ENCODE measurements around the gene CHRM1. TPM values are rescaled to one million over a fixed set of nuclear protein-coding genes. Genes with fewer than 3 reads are reported as not detected.
"Not testable (repeated sequence)": the region's sequence is repeated elsewhere in the genome, so short reads cannot be mapped to it uniquely, and the experiment has no call there.

The CHRM1 gene, protein sequence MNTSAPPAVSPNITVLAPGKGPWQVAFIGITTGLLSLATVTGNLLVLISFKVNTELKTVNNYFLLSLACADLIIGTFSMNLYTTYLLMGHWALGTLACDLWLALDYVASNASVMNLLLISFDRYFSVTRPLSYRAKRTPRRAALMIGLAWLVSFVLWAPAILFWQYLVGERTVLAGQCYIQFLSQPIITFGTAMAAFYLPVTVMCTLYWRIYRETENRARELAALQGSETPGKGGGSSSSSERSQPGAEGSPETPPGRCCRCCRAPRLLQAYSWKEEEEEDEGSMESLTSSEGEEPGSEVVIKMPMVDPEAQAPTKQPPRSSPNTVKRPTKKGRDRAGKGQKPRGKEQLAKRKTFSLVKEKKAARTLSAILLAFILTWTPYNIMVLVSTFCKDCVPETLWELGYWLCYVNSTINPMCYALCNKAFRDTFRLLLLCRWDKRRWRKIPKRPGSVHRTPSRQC
- not detected for total RNA-seq

DNA sequence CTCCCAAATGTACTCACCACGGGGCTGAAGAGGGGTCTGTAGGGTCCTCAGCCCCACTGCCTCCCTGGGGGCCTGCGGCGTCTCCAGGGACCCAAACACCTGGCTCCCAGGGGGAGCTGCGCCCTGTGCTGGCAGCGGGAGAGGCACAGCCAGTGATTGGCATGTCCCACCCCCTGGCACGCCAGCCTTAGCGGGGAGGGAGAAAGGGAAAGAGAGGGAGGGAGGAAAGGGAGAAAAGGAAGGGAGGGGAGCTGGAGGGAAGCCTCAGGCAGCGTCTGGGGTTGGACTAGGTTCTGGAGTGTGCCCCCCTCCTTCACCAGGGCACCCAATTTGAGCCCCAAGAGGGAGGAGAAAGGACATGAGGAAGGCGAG lies at the start of gene CHRM1:
Gene CHRM1, minus strand, starts transcription at position 163 of the 372 bp plus-strand sequence. CDS start 10,263 bp downstream, outside the sequence.
- Histone ChIP-seq H3K4me1 (ENCODE audit: insufficient read depth, low read length) (peaks cover 20% of the 10 kb centered on the region), H3K9me3 (ENCODE audit: low read depth, low read length) (no peaks in the 10 kb centered on the region), H3K4me3 (ENCODE audit: low read length) (no peak within 1 kb of the TSS), H3K27me3 (ENCODE audit: insufficient read depth, low read length) (peaks cover 35% of the 10 kb centered on the region)

DNA sequence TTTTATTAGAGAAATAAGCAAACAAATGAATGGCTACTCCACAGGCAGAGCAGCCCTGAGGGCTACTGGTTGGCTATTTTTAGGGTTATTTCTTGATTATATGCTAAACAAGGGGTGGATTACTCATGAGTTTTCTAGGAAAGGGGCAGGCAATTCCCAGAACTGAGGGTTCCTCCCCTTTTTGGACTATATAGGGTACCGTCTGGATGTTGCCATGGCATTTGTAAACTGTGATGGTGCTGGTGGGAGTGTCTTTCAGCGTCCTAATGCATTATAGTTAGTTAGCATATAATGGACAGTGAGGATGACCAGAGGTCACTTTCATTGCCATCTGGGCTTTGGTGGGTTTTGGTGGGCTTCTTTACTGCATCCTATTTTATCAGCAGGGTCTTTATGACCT lies 44.4 kb upstream of the CHRM1 start:
- Histone ChIP-seq H3K27me3 (ENCODE audit: insufficient read depth, low read length) (peaks cover 6% of the 10 kb centered on the region), H3K9me3 (ENCODE audit: low read depth, low read length) (no peaks in the 10 kb centered on the region), H3K4me3 (ENCODE audit: low read length) (no peak overlapping the region), H3K4me1 (ENCODE audit: insufficient read depth, low read length) (no peaks in the 10 kb centered on the region)

DNA sequence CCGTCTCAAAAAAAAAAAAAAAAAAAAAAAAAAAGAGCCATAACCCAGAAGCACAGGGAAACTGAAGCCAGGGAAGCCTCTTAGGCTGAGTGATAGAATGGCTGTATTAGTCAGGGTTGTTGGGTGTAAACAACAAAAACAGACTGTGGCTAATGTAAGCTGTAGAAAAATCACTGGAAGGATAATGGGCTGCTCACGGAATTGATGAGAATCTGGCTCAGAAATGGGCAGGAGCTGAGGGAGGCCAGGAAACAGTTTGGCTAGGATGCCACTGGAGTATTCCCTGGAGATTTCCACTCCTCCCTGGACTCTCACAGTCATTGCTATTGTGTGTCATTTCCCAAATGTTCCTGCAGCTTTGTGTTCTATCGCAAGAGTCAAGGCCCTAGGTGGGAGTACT lies 41.2 kb upstream of the CHRM1 start:
- H3K27me3 ChIP-seq (ENCODE audit: insufficient read depth, low read length): no peaks in the 10 kb centered on the region
- no peaks in the 10 kb centered on the region for H3K9me3 ChIP-seq (ENCODE audit: low read depth, low read length)
- no peaks in the 10 kb centered on the region for H3K4me1 ChIP-seq (ENCODE audit: insufficient read depth, low read length)
- H3K4me3 ChIP-seq (ENCODE audit: low read length): no peak overlapping the region

DNA sequence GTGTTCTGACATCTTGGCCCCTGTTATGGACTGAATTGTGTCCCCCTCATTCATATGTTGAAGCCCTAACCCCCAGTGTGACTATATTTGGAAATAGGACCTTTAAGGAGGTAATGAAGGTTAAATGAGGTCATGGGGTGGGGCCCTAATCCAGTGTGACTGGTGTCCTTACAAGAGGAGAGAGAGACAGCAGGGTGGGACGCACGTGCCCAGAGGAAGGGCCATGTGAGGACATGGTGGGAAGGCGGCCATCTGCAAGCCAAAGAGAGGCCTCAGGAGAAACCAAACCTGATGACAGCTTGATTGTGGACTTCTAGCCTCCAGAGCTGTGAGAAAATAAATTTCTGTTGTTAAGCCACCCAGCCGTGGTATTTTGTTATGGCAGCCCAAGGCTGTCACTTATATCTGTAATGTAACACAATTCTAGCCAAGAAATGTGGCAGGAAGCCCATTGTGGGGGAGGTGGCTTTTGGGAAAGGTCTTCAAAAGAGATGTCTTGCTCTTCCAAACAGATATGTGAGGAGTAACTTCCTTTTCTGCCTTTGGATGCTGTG lies 39.9 kb upstream of the CHRM1 start:
- H3K4me1 ChIP-seq (ENCODE audit: insufficient read depth, low read length): no peaks in the 10 kb centered on the region
- H3K9me3 ChIP-seq (ENCODE audit: low read depth, low read length): no peaks in the 10 kb centered on the region
- no peak overlapping the region for H3K4me3 ChIP-seq (ENCODE audit: low read length)
- no peaks in the 10 kb centered on the region for H3K27me3 ChIP-seq (ENCODE audit: insufficient read depth, low read length)

DNA sequence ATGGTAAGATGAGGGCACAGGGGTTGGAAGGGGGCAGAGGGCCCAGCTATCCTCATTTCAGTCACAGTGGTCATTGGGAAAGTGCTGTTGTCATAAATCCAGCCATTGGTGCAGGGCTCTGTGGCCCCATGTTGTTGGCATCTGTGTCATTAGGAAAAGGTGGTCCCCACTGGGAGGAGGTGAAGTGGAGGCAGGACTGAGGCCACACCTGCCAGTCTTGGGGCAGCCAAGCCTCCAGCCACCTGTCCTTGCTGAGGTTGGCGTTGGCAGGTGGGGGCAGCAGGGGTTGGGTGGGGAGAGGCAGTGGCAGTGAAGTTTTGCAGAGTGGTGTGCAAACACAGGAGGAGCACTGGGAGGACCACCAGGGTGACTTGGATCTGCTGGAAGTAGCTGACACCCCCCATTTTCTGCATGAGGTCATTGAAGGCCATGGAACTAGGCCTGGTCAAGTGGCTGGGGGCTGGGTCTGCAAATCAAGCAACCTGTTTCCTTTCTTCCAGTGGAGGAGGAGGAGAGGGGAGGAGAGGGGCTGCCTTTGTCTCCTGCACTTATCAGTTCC lies 38.3 kb upstream of the CHRM1 start:
- Histone ChIP-seq H3K27me3 (ENCODE audit: insufficient read depth, low read length) (no peaks in the 10 kb centered on the region), H3K4me3 (ENCODE audit: low read length) (no peak overlapping the region)

DNA sequence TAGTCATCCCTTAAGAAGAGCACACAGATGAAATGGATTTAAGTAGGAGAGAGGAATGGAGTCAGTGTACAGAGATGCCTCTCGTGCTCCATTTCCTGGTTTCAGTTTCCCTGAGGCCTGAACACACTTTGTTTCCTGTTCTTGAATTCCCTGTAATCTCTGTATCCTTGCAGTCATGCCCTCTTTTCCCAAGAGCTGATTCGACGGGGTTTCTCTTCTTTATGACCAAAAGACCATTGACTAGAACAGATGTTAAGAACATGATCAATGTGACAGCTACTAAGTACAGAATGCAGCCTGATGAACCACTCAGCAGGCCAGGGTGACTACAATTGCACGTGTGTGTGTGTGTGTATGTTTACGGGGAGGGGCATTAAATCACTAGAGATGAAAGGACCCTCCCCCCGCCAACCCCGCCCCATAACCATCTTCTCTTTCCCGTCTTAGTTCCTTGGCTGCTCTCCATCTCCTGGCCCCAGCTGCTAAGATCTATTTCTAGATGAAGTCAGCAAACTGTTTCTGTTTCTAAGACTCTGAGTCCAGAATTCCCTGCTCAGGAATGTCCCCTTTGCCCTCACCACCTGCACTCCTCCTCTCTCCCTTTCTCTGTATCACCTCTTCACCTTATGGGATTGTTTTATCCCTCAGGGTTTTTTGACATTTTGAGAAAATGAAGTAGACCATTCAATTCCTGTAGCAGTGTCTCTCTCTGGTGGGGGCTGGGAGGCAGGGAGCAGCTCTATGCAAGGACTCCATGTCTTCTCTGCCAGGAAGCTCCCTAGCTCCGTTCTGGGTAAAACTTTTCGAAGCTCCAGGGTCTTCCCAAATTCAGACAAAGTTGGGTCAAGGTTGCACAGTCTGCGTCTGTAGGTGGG lies 37.6 kb upstream of the CHRM1 start:
- Histone ChIP-seq H3K4me3 (ENCODE audit: low read length) (no peak overlapping the region), H3K27me3 (ENCODE audit: insufficient read depth, low read length) (no peaks in the 10 kb centered on the region), H3K9me3 (ENCODE audit: low read depth, low read length) (no peaks in the 10 kb centered on the region), H3K4me1 (ENCODE audit: insufficient read depth, low read length) (no peaks in the 10 kb centered on the region)

More for the DNA sequence above, 38.3 kb upstream of the CHRM1 start:
- Histone ChIP-seq H3K4me1 (ENCODE audit: insufficient read depth, low read length) (no peaks in the 10 kb centered on the region), H3K9me3 (ENCODE audit: low read depth, low read length) (no peaks in the 10 kb centered on the region)

DNA sequence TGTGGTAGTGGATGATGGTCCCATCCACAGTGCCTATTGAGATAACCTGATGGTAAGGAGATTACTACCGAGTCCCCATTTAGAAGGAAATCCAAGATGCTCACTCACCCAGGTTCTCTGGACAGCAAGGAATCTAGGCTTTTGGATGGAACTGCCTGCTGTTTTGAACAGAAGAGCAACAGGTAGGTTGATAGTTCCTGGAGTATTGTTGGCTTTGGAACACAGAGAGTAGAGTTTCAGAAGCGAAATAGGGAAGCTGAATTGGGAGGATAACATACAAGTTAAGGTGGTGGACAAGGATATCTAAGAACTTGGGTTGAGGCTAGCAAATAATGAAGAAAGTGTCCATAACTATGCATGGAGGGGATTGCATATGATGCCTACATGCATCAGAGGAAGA lies 36.0 kb upstream of the CHRM1 start:
- Histone ChIP-seq H3K9me3 (ENCODE audit: low read depth, low read length) (no peaks in the 10 kb centered on the region), H3K4me1 (ENCODE audit: insufficient read depth, low read length) (no peaks in the 10 kb centered on the region), H3K4me3 (ENCODE audit: low read length) (no peak overlapping the region), H3K27me3 (ENCODE audit: insufficient read depth, low read length) (no peaks in the 10 kb centered on the region)

DNA sequence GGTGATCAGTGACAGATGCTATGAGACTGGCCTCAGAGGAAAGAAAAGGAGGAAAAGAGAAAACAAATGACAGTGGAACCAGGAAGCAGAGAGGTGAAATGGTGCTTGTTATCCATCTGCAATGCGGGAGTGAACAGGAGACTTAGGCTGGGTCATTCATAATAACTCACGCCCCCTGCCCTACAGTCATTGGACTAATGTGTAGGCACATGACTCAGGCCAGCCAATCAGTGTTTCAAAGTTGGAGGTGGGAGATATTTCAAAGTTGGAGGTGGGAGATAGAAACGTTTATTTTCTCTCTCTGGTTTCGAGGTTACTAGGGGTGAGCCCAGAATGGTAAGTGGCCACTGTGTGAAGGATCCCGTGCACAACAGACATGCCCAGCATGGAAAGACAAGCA lies 33.3 kb upstream of the CHRM1 start:
- H3K4me3 ChIP-seq (ENCODE audit: low read length): no peak overlapping the region
- H3K4me1 ChIP-seq (ENCODE audit: insufficient read depth, low read length): no peaks in the 10 kb centered on the region
- no peaks in the 10 kb centered on the region for H3K9me3 ChIP-seq (ENCODE audit: low read depth, low read length)
- H3K27me3 ChIP-seq (ENCODE audit: insufficient read depth, low read length): no peaks in the 10 kb centered on the region

DNA sequence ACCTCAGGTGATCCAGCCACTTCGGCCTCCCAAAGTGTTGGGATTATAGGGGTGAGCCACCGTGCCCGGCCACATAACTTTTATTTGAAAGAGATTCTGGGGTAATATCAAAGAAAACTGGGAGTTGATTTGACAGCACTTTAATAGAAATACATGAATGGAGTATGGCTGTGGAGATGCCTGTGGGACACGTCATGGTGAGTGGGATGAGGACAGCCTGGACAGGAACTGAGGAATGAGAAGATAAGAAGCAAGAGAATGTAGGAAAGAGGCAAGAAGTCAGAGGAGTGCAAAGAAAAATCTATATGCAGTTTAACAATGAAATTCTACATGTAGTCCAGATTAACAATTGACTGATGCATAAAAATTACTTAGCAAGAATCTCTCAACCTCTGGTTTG lies 32.6 kb upstream of the CHRM1 start:
- H3K9me3 ChIP-seq (ENCODE audit: low read depth, low read length): no peaks in the 10 kb centered on the region
- H3K4me1 ChIP-seq (ENCODE audit: insufficient read depth, low read length): no peaks in the 10 kb centered on the region
- H3K4me3 ChIP-seq (ENCODE audit: low read length): no peak overlapping the region
- H3K27me3 ChIP-seq (ENCODE audit: insufficient read depth, low read length): no peaks in the 10 kb centered on the region

DNA sequence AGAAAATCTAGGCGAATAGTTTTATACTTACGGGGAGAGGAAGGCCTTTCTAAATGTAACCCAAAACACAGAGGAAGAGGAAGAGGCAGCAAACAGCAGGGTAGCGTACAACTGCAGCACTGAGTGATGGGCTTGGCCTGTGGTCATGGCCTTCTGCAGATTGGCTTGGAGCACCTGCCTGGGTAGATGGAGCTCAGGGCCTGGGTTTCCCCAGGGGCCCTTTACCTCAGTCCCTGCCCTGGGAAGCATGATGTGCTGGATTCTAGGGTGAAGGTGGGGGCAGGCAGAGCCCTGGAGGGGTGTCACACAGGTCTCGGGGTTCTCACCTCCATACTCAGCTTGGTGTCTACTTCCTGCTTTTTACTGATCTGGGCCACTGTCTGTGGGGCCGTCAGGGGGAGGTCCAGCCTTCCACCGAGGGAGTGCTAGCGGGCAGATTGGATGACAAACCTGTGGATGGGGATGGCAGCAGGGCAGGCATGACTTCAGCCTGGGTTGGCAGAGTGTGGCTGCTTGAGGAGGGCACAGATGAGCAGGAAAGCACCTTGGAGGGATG lies 27.7 kb upstream of the CHRM1 start:
- H3K4me3 ChIP-seq (ENCODE audit: low read length): no peak overlapping the region
- no peaks in the 10 kb centered on the region for H3K27me3 ChIP-seq (ENCODE audit: insufficient read depth, low read length)
- H3K9me3 ChIP-seq (ENCODE audit: low read depth, low read length): no peaks in the 10 kb centered on the region
- no peaks in the 10 kb centered on the region for H3K4me1 ChIP-seq (ENCODE audit: insufficient read depth, low read length)

DNA sequence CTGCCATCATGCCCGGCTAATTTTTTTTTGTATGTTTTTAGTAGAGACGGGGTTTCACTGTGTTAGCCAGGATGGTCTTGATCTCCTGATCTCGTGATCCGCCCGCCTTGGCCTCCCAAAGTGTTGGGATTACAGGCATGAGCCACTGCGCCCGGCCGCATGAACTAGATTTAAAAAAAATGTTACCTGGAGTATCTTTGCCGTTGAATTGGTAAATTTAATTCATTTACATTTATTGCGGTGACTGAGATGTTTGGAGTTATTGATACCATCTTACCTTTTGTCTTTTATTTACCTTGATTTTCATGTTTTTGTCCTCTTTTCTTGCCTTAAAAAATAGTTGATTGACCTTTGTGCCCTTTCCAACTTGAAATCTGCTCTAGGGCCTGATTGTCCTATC lies 24.4 kb upstream of the CHRM1 start:
- H3K4me3 ChIP-seq (ENCODE audit: low read length); H3K27me3 ChIP-seq (ENCODE audit: insufficient read depth, low read length); H3K4me1 ChIP-seq (ENCODE audit: insufficient read depth, low read length); H3K9me3 ChIP-seq (ENCODE audit: low read depth, low read length): not testable (repeated sequence)

DNA sequence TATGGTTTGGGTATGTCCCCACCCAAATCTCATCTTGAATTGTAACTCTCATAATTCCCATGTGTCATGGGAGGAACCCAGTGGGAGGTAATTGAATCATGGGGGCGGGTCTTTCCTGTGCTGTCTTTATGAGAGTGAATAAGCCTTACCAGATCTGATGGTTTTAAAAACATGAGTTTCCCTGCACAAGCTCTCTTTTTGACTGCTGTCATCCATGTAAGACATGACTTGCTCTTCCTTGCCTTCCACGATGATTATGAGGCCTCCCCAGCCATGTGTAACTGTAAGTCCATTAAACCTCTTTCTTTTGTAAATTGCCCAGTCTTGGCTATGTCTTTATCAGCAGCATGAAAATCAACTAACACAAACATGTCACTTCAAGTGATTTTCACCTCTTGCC lies 16.4 kb upstream of the CHRM1 start:
- not testable (repeated sequence) for H3K4me3 ChIP-seq (ENCODE audit: low read length); H3K4me1 ChIP-seq (ENCODE audit: insufficient read depth, low read length); H3K9me3 ChIP-seq (ENCODE audit: low read depth, low read length); H3K27me3 ChIP-seq (ENCODE audit: insufficient read depth, low read length)

DNA sequence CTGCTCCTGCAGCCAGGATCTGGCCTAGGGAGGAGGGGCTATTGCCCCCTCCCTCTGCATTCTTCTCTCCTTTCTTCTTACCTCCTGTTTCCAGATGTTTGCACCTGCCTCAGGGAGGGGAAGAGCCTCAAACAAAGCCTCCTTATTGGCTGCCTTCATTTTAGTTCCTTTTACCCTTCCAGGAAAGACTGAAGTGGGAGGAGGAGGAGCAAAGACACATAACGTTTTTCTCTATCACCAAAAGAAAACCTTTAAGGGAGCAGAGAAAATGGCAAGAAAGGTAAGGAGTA lies 13.3 kb upstream of the CHRM1 start:
- Histone ChIP-seq H3K9me3 (ENCODE audit: low read depth, low read length) (no peaks in the 10 kb centered on the region), H3K4me3 (ENCODE audit: low read length) (no peak overlapping the region), H3K27me3 (ENCODE audit: insufficient read depth, low read length) (peaks cover 3% of the 10 kb centered on the region), H3K4me1 (ENCODE audit: insufficient read depth, low read length) (no peaks in the 10 kb centered on the region)

DNA sequence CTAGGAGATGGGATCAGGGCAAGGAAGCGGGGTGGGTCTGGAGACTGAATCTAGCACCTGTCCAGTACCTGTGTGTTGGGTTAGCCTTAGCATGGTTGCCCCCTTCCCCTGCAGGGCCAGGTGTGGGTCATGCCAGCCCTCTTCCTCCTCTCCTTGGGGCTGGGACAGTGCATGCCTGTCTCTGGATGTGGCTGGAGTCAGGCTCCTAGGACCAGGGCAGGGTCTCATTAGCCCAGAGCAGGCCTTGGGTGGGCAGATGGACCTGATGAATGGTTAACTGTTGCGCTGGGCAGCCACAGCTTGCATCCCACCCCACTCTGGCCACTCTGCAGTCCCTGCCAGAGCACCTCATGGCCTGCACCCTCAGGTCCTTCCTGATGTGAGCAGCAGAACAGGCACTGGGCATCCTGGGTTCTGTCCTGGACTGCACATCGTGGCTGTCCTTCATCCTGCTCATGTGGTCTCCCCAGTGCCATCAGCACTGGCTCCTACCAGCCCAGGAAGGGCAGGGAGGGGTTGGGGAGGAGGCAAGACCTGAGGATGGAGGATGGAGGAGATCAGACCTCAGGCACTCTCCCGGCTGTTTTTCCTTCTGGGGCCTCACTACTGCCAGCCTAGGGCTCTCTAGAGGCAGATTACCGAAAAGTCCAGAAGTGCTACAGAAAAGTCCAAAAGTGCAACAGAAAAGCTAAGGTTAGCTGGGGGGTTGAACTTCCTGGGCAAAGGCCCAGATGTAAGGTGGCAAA lies 12.8 kb upstream of the CHRM1 start:
- peaks cover 6% of the 10 kb centered on the region for H3K27me3 ChIP-seq (ENCODE audit: insufficient read depth, low read length)
- H3K9me3 ChIP-seq (ENCODE audit: low read depth, low read length): no peaks in the 10 kb centered on the region
- H3K4me3 ChIP-seq (ENCODE audit: low read length): no peak overlapping the region
- H3K4me1 ChIP-seq (ENCODE audit: insufficient read depth, low read length): no peaks in the 10 kb centered on the region
